GM21786 (cell line): ENCODE measurements around the gene RNU2-63P.
"Not testable (repeated sequence)": the region's sequence is repeated elsewhere in the genome, so short reads cannot be mapped to it uniquely, and the experiment has no call there.

Source experiments
- ATAC-seq: cut with Tn5 transposase; IDR thresholded peaks from one replicate; pipeline ENCODE4 v1.9.1; 2021; ENCODE audit not compliant: unreplicated experiment

The RNU2-63P gene

DNA sequence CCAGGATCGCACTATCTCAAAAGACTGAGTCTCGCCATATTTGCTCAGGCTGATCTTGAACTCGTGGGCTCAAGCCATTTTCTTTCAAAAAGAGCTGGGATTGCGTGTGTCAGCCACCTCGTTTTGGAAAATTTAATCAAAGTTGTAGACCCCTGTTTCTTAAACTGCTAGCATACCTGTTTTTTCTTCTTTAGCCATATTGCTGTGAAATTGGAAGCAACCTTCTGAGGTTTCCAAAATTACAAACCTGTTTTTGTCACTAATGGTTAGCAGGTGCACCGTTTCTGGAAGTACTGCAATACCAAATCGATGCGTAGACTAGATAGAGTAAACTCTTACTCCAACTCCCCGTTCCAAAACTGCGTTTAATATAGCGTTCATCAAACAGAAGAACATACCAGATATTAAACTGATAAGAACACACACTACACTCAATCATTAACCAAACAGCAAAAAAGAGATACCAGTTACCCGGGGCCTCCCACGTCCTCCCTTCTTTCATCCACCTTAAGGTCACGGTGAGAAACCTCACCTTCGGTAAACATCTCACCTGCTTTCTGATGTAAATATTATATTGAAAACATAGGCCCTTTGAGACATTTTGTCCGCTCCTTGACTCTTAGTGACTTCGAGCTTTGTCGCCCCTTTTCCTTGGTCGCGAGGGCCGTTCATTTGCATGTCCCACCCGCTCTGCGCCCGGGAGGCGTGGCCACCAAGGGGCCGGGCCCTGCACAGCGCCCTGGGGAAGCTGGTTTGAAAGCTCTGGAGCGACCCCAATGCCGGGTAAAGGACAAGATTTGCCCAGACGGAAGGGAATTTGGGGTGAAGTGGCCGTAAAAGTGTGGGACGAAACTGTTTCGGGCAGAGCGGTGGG lies at the start of gene RNU2-63P:
TSS of gene RNU2-63P (minus strand) at position 462 of the 874 bp plus-strand sequence.
- peak; percentile 81 for ATAC-seq

DNA sequence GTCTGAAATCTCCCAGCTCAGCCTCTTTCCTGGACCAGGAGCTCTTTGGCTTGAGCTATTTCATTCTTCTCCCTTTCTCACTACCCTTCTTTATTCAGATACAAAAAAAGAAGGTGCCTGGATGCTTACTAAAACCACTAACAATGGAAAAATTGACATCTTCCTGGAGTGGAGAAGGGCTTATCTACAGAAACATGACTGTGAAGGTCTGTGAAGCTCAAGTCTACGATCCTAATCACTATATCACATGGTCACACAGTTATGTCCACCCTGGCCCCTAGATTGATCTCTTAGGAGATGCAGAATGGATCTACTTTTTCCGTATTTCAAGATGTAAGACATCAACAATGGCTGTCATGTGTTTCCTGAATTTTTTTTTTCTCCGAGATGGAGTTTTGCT lies 44.9 kb upstream of the RNU2-63P start:
- no peak for ATAC-seq

DNA sequence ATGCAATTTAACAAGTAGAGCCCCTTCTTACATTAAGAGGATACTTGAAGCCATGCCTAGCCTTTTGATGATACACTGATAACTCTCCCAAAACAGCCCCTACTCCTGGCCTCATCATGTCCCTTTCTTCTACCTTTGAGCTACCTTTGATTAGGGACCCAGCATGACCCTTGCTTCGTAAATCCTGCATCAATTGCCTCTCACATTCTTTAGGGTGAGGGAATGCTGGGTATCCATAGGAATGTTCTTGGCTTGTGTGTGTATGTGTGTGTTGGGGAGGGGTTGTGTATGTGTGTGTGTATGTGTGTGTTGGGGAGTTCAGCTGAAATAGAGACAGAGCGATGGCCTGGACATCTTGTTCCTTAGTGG lies 44.5 kb upstream of the RNU2-63P start:
- no peak for ATAC-seq

DNA sequence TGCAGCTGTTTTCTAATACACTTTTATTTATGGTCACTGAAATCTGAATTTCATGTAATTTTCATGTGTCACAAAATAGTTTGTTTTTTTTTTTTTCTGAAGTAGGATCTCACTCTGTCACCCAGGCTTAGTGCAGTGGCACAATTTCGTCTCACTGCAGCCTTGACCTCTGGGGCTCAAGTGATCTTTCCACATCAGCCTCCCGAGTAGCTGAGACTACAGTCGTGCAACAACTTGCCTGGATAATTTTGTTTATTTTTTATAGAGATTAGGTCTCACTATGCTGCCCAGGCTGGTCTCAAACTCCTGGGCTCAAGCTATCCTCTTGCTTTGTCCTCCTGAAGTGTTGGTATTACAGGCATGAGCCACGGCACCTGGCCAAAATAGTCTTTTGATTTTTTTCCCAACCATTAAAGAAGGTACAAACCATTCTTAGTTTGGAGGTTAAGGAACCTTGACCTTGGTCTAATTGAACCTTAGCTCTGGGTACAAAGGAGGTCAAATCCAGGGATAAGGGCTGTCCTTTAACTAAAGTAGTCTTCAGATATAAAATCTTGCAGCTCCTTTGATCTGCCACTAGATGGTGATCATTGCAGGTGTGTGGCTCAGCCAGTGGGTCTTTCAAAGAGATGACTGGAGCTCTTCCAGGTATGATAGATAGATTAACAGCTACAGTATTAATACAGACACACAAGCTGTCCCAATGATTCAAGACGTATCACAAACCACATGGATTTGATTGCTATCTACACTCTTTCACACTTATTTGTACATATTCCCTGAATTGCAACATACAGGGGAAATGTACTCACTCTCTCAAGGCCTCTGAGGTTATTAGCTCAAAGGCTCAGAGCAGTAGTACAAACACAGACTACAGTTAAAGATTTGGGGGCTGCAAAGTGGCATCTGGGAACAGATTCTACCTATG lies 43.9 kb upstream of the RNU2-63P start:
- peak; percentile 37 for ATAC-seq

DNA sequence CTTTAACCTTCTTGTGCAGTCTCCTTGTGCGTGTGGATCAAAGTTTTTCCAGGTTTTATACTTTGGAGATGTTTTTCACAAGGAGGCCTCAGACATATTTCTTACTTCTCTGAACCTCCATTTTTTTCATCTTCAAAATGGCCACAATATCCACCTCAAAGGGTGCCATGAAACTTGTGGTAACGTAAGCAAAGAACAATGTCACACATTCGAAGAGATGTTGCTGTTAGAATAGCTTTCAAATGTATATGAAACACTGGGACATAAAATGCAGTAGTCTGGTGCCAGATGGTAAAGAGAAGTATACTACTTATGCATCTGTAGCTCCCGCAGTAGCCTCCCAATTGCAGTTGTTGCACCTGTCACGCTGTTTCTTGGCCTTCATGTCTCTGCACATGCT lies 41.8 kb upstream of the RNU2-63P start:
- ATAC-seq: no peak

DNA sequence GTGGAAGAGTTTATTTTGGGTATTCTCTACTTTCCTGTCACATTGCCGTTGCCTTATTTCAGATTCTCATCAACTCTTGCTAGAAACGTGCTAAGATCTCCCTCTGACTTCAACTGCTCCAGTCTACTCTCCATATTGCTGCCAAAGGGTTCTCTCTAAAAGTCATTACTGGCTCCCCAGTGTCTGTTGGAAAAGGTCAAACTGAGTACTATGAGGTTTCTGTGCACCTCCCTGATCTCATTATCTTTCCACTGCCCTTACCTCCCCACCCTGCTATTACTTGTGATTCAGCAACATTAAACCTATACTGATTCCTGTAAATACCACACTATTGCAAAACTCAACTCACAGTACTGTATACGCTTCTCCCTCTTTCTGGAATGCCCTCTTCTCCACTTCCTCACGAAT lies 41.1 kb upstream of the RNU2-63P start:
- ATAC-seq: no peak

DNA sequence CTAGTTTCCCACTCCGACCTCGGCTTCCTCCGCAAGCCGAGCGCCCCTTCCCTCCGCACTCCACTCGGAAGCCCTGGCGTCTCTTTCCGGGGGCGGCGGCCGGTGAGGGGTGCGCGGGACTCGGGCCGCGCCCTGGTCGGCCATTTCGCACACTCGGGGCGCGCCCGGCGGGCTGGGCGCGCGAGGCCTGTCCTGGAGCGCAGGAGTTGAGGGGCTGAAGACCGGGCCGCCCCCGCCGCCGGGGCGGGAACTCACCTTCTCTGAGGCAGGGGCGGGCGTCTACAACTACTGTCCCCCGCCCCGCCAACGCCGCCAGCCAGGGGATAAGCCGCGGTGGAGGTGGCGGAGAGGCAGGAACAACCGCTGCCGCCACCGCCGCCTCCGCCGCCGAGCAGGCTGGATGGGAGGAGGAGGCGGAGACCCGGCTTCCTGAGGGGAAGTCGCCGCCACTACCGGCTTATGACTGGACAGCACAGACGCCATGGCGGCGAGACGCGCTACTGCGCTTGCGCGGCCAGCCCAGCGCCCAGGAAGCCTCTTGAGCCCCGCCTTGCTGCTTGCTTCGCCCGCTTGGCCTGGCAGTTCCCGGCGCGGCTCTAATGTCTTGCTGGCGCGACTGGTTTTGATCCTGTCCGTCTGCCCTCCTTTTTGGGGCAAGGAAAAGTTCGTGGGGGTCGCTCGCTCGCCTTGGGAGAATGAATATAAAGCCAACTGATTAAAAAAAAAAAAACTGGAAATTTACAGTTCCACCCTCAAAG lies 39.2 kb upstream of the RNU2-63P start, which contains the start of gene KRCC1:
TSS of gene KRCC1 (minus strand) at position 413 of the 758 bp plus-strand sequence. CDS start 27,220 bp downstream, outside the sequence.
- peak; percentile 93 for ATAC-seq

DNA sequence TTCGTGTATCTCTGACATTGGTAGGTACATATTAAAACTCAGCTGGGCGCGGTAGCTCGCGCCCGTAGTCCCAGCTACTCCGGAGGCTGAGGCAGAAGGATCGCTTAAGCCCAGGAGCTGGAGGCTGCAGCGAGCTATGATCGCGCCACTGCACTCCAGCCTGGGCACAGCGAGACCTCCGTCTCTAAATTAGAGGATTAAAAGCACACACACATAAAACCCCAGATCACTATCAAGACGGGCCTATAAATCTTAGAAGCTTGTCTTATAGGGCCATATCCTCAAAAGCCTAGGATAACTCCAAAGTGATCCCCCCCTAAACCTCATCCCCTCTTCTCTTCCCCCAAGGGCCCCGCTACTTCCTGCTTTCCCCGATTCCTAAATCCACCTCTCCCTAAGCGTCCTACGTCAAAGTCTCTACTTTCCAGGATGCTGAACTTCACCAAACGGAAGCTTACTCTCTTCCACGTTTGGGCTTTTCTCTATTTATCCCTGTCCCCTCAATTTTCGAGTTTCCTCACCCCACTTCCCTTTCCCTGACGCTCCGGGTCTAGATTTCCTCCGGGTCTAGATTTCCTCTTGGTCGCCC lies 38.5 kb upstream of the RNU2-63P start:
- no peak for ATAC-seq

DNA sequence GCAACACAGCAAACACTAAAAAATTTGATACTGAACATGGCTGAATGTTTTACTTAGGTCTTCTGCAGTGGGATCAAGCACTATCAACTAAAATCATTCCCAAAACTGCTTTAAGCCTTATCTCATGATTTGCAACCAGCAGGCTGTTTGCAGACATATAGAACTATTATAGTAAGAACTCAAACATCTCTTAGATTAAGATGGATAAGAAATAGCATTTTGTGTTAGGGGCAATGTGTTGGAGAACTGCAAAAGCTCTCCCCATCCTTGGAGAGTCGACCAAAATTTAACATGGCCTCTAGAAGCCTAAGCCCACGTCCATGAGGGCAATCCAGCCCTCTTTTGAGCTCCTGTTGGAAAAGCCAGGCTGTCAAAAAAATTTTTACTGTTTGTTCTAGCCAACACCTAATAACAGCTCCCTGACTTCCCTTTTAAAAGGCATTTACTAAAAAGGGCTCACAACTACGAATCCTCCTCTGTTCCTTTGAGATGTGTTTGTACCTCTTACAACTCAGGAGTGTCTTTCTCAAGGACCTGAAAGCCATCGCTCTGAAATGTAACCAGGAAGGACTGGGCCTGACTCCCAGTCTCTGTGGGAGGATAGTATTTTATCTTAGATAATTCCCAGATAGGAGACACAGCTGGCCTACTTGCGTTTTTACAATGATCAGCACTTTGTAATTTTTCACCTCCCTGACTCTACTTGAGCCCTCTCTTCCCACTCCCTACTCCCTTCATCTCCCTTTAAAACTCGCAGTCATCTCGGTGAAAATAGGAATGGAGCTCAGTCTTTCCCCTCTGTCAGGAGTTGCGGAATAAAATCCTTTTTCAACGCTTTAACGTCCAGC lies 37.8 kb upstream of the RNU2-63P start:
- ATAC-seq: no peak

DNA sequence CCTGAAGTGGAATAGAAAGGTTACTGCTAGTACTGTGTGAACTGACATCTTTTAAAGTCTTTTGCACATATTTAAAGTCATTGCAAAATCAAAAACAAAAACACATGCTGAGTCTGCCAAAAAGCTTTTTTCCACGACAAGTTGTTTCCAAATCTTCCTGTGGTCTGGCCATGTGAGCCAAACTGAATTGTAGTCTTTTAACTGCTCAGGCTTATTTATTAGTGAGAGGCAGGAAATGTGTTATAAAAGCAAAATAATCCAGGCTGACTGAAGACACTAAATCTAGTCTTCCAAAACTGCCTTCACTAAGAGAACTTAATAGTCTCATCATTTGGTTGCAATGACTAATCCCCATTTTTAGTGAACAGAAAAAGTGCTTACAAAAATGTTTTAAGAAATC lies 36.9 kb upstream of the RNU2-63P start:
- ATAC-seq: no peak

DNA sequence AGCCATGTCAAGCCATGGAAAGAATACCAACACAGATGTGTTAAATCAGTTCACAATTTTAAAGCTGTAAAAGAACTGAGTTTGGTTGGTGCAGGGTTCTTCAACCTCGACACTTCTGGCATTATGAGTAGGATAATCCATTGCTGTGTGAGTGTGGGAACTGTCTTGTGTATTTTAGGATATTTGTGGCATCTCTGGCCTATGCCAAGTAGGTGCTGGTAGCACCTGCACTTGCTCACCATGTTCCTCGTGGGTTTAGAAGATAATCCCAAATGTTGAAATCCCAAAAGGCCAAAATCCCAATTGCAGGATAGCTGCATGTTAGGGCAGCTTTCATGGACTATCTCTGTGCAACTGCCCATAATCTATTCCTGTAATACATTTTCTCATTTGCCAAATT lies 35.4 kb upstream of the RNU2-63P start:
- ATAC-seq: no peak

DNA sequence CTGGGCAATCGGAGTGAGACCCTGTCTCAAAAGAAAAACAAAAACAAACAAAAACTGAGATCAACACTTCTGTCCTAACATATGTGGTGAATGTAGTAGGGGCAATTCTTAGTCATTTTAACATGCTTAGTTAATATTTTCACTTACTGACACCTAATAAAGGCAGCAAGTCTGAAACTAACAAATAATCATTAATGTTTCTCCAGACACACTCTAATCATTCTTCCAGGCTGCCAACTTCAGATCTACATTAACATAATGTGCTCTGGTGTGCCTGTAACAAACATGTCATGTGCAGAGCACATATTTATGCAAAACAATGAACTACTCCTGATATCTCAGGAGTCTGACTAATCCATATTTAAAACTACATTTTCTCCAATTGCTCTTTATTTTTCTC lies 33.3 kb upstream of the RNU2-63P start:
- no peak for ATAC-seq

DNA sequence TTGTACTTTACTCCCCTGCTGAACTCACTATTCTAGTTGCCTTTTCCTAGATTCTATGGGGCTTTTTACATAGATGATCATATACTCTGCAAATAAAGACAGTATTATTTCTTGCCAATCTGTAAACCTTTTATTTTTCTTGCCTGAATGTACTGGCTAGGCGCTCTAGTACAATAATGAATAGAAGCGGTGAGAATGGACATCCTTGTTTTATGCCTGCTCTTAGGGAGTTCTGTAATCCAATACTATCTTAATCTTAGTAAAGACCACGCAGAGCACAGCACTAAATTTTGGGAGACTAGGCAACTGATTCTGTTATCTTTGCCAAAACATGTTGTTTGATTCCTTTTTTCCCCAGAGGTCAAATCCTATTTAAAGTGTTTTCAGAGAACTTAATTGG lies 32.2 kb upstream of the RNU2-63P start:
- ATAC-seq: no peak

DNA sequence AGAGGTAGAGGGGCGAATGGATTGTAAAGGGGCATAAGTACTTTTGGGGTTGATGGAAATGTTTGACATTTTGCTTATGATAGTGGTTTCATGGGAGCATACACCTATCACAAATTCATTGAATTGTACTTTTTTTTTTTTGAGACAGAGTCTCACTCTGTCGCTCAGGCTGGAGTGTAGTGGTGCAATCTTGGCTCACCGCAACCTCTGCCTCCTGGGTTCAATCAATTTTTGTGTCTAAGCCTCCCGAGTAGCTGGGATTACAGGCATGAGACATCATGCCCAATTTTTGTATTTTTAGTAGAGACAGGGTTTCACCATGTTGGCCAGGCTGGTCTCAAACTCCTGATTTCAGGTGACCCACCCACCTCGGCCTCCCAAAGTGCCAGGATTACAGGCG lies 29.2 kb upstream of the RNU2-63P start:
- not testable (repeated sequence) for ATAC-seq

DNA sequence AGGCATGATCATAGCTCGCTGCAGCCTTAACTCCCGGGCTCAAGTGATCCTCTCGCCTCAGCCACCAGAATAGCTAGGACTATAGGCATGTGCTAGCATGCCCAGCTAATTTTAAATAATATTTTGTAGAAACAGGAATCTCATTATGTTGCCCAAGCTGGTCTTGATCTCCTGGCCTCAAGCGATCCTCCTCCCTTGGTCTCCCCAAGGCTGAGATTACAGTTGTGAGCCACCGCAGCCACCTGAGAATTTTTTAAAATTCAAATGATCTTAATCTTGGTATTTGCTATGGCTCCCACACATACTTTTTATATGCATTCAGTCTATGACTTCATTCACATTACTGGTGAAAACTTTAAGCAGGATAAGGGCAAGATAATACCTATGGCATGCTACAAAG lies 26.1 kb upstream of the RNU2-63P start:
- no peak for ATAC-seq

DNA sequence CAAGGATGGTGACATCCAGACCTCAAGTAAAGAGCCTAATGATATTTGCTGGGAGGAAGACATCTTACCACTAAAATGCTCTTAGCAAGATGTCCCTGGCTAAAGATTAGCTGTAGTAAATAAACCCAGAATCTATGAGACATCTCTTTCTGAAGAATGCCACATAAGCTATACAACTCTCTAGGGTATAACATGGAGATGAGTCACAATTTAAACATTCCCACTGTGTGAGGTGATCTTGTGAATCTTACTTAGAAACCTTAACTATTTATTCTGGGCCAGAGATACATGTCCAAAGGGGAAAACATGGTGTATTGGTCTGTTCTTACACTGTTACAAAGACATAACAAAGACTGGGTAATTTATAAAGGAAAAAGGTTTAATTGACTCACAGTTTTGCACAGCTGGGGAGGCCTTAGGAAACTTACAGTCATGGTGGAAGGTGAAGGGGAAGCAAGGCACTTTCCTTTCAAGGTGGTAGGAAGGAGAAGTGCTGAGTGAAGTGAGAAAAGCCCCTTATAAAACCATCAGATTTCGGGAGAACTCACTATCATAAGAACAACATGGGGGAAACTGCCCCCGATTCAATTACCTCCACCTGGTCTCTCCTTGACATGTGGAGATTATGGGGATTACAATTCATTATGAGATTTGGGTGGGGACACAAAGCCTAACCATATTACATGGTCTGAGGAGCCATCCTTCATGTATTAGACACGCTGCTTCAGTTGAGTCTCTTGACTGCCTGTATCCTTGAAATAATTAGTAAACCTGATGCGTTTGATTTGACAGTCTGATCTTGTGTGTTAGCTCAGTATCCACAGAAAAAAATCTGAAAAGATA lies 22.1 kb upstream of the RNU2-63P start:
- no peak for ATAC-seq

DNA sequence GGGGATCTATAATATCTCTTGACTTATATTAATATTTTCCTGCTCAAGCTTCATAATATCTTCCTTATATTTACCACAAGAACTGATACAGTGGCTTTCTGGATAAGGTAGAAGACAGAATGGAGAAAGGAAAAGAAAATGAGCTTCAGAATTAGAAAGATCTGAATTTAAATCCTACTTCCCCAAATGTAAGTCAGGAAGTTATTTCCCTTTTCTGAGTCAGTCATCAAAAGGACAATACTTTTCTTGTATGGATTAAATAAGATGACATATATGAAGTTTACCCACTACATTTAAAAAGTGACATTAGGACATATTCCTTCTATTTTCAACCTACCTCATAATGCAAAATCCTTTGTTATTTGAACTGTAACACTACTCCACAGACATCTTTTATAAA lies 20.3 kb upstream of the RNU2-63P start:
- no peak for ATAC-seq

DNA sequence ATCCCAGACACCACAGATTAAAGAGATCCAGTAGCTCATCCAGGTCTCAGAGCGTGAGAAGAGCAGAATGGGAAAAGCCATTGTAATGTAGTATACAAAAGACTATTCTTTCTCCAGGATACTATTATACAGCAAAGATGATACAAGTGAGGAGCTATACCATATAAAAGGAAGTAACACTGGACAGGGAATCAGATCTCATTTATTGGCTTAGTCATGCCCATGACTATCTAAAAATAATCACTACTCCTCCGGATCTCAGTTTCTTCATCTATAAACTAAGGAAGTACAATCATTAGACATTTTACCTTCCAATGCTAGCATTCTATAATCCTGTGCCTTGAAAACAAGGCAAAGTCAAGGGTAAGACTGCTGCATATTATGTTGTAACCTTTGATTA lies 19.8 kb upstream of the RNU2-63P start:
- no peak for ATAC-seq
